SU-DHL-6 (cell line): ENCODE measurements around the gene PSMA5.
"Not testable (repeated sequence)": the region's sequence is repeated elsewhere in the genome, so short reads cannot be mapped to it uniquely, and the experiment has no call there.

ENCODE experiments used
- H2AFZ ChIP-seq: fragments of 200-600 bp; sonication (generic); 2 replicates; pipeline ENCODE4 v1.6.1; 2014; ENCODE audit warnings: low read depth, mild to moderate bottlenecking, moderate library complexity, mixed read lengths, antibody characterized with exemption, low read length; ENCODE audit not compliant: severe bottlenecking
- H3F3A ChIP-seq: fragments of 200-600 bp; shearing (Covaris generic); 2 replicates; pipeline ENCODE4 v1.6.0; 2016; ENCODE audit warnings: antibody characterized with exemption, mild to moderate bottlenecking; ENCODE audit not compliant: insufficient read depth
- H3K27ac ChIP-seq: fragments of 200-600 bp; sonication (generic); 2 replicates; pipeline ENCODE4 v1.5.1; 2016; ENCODE audit warnings: low read depth, mild to moderate bottlenecking, low read length, moderate library complexity, mixed read lengths
- H3K27me3 ChIP-seq: fragments of 200-600 bp; sonication (generic), shearing (Covaris generic); 2 replicates; pipeline ENCODE4 v1.6.0; 2014; ENCODE audit warnings: mild to moderate bottlenecking, low read length
- H3K36me3 ChIP-seq: fragments of 200-600 bp; sonication (generic); 2 replicates; pipeline ENCODE4 v1.6.1; 2014; ENCODE audit warnings: mild to moderate bottlenecking, low read length, mixed read lengths
- H3K4me2 ChIP-seq: fragments of 300-600, 200-600 bp; shearing (Covaris generic), sonication (generic); 2 replicates; pipeline ENCODE4 v1.6.0; 2014; ENCODE audit warnings: low read length, low read depth, mild to moderate bottlenecking; ENCODE audit not compliant: poor library complexity, severe bottlenecking
- H3K4me3 ChIP-seq: fragments of 200-600 bp; sonication (generic); 2 replicates; pipeline ENCODE4 v1.5.1; 2014; ENCODE audit warnings: antibody characterized with exemption, low read length, mild to moderate bottlenecking, mixed read lengths; ENCODE audit not compliant: insufficient read depth, poor library complexity, severe bottlenecking
- H3K79me2 ChIP-seq: fragments of 200-600 bp; sonication (generic); 2 replicates; pipeline ENCODE4 v1.6.1; 2014; ENCODE audit warnings: mild to moderate bottlenecking, low read length, moderate library complexity; ENCODE audit not compliant: insufficient read depth
- H3K9ac ChIP-seq: fragments of 200-600 bp; sonication (generic); 2 replicates; pipeline ENCODE4 v1.7.0; 2014; ENCODE audit warnings: mild to moderate bottlenecking, low read length
- H3K9me2 ChIP-seq: fragments of 200-600 bp; sonication (generic); replicated peaks from 2 replicates; pipeline ENCODE4 v1.6.1; 2014; ENCODE audit warnings: low read length; ENCODE audit not compliant: insufficient read depth
- H3K9me3 ChIP-seq: fragments of 200-600 bp; sonication (generic); 2 replicates; pipeline ENCODE4 v1.6.1; 2014; ENCODE audit warnings: low read length, mixed read lengths; ENCODE audit not compliant: insufficient read depth
- H4K20me1 ChIP-seq: fragments of 200-600 bp; sonication (generic); 2 replicates; pipeline ENCODE4 v1.6.1; 2014; ENCODE audit warnings: low read depth, mild to moderate bottlenecking, antibody characterized with exemption, low read length, moderate library complexity, mixed read lengths
- EZH2phosphoT487 ChIP-seq: fragments of 200-600 bp; sonication (generic), shearing (Covaris generic); conservative IDR thresholded peaks from 2 replicates; pipeline ENCODE4 v1.6.1; 2018; ENCODE audit warnings: mild to moderate bottlenecking, antibody characterized with exemption, low read length, moderate library complexity, mixed read lengths
- TF ChIP-seq, protein P1 (sequence below): fragments of 200-600 bp; sonication (generic); IDR thresholded peaks from one replicate; pipeline ENCODE4 v1.5.1; 2017; ENCODE audit warnings: antibody characterized with exemption, mild to moderate bottlenecking, low read length, moderate library complexity; ENCODE audit not compliant: insufficient read depth, poor library complexity, severe bottlenecking

The PSMA5 gene

DNA sequence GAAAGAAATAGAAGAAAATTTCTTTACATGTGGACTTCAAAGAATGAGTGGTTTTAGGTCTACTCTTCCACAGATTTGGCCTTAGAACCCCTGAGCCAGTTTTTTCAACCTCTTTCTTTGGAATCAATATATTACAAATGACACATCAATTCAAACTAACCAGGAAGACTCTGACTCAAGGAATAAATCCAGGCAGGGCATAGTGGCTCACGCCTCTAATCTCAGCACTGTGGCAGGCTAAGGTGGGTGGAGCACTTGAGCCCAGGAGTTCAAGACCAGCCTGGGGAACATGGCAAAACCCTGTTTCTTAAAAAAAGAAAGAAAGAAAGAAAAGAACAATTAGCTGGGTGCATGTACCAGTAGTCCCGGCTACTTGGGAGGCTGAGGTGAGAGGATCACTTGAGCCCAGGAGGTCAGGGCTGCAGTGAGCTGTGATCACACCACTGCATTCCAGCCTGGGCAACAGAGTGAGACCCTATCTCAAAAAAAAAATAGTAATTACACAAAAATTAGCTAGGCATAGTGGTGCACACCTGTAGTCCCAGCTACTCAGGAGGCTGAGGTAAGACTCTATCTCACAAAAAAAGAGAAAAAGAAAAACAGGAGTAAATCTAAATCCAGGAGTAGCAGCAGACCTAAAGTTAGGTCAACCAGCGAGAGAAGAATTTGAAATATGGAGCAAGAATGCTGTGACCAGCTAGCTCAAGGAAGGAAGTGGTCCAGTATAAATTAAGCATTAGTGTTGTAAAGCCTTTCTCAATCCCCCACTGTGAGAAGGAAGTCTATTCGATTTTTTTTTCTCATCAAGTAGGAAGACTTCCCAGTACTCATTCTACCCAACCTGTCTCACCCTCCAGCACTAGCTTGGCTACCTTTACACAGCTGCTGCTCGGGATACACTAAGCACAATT is 30.4 kb downstream of the PSMA5 start:
- Histone ChIP-seq H3K36me3 (no peaks in the 10 kb centered on the region), H3K27ac (no peak overlapping the region), H3K4me2 (no peak overlapping the region), H4K20me1 (no peaks in the 10 kb centered on the region), H3K9me2 (no peaks in the 10 kb centered on the region), H3K79me2 (no peaks in the 10 kb centered on the region), H3K9me3 (no peaks in the 10 kb centered on the region), H2AFZ (no peak overlapping the region), H3K27me3 (no peaks in the 10 kb centered on the region), H3F3A (peaks cover 27% of the 10 kb centered on the region), H3K9ac (no peak overlapping the region), H3K4me3 (no peak overlapping the region)
- TF ChIP-seq, protein P1, sequence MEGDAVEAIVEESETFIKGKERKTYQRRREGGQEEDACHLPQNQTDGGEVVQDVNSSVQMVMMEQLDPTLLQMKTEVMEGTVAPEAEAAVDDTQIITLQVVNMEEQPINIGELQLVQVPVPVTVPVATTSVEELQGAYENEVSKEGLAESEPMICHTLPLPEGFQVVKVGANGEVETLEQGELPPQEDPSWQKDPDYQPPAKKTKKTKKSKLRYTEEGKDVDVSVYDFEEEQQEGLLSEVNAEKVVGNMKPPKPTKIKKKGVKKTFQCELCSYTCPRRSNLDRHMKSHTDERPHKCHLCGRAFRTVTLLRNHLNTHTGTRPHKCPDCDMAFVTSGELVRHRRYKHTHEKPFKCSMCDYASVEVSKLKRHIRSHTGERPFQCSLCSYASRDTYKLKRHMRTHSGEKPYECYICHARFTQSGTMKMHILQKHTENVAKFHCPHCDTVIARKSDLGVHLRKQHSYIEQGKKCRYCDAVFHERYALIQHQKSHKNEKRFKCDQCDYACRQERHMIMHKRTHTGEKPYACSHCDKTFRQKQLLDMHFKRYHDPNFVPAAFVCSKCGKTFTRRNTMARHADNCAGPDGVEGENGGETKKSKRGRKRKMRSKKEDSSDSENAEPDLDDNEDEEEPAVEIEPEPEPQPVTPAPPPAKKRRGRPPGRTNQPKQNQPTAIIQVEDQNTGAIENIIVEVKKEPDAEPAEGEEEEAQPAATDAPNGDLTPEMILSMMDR: no peak
- TF ChIP-seq EZH2phosphoT487: no peak

DNA sequence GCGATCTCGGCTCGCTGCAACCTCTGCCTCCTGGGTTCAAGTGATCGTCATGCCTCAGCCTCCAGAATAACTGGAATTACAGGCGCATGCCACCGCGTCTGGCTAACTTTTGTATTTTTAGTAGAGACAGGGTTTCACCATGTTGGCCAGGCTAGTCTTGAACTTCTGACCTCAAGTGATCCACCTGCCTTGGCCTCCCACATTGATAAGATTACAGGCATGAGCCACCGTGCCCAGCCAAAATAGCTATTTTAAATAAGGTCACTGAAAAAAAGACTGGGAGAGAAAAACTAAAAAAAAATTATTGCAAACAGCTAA is 31.0 kb downstream of the PSMA5 start:
- not testable (repeated sequence) for H2AFZ ChIP-seq, H3K4me2 ChIP-seq

DNA sequence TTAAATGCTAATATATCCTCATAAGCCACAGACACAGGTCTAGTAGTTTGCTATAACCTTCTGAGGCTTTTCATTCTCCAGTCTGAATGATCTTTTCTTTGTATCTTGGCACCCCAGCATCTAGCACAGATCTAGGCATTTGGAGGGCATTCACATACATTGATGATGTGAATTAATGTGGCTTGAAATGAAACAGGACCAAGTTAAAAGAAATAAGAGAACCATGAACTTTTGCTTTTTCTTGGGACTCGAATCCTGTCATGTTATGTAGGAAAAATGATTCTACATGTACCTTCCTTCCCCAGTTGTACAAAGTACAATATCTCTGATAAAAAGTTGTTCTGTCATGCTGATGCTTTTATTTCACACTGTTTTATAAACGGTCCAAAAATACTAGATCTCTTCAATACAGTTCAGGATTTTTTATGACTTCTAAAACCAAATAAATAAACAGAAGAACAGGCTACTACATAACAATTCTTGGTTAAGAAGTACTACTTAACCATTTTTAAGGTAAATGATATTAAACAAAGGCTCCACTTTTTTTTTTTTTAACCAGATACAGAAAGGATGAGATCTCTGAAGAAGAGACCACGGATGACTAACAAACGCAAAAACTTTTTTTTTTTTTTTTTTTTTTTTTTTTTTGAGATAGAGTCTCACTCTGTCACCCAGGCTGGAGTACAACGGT is 31.5 kb downstream of the PSMA5 start:
- H3K9ac ChIP-seq: no peak overlapping the region
- H3K79me2 ChIP-seq: no peaks in the 10 kb centered on the region
- TF ChIP-seq, protein P1: no peak
- TF ChIP-seq EZH2phosphoT487: no peak

More for the DNA sequence above, 31.0 kb downstream of the PSMA5 start:
- H3K9me2 ChIP-seq, H3K9me3 ChIP-seq, H3K4me3 ChIP-seq, H3K9ac ChIP-seq, H3K27me3 ChIP-seq, H3K79me2 ChIP-seq, H4K20me1 ChIP-seq, H3K36me3 ChIP-seq, H3K27ac ChIP-seq: not testable (repeated sequence)
- H3F3A ChIP-seq: peaks cover 21% of the 10 kb centered on the region

More for the DNA sequence above, 31.5 kb downstream of the PSMA5 start:
- Histone ChIP-seq H3K4me2 (no peak overlapping the region), H3K27me3 (no peaks in the 10 kb centered on the region), H2AFZ (no peak overlapping the region), H3K4me3 (no peak overlapping the region), H3K9me3 (no peaks in the 10 kb centered on the region), H3F3A (peaks cover 16% of the 10 kb centered on the region), H4K20me1 (no peaks in the 10 kb centered on the region), H3K36me3 (no peaks in the 10 kb centered on the region), H3K27ac (no peak overlapping the region), H3K9me2 (no peaks in the 10 kb centered on the region)
